Measurements from ENCODE around the gene TRMT1L.
A peak's percentile ranks its signal among the peaks of the same experiment; 100 is the strongest.

TRMT1L gene

DNA sequence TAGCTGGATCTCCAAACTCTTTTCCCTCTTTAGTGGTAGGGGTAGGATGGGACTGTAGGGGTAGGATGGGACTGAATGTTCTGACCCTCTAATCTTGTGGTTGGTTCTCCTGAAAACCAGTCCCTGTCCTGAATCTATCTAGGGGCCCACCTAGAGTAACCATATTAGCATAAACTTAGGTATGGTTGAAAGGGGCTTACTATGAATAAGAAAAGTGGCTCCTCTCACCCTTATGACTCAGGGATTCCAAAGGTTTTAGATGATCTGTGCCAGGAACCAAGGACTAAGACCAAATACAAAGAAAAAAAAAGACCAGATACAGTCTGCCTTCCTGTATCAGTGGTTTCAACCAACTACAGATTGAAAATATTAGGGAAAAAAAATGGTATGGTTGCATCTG is 82.4 kb downstream of the TRMT1L start:
- Histone ChIP-seq H3K4me3 (ENCODE audit: insufficient read depth in 1 of 2, low read depth in 1 of 2, low read length in 2 of 2) (no peak overlapping the region), H4K91ac (ENCODE audit: low read length) (no peak overlapping the region), H2BK5ac (ENCODE audit: low read depth, low read length, poor library complexity, severe bottlenecking) (no peak overlapping the region), H3K4me1 (ENCODE audit: control insufficient read depth, insufficient read depth, low read depth, low read length) (peaks cover 1% of the 10 kb centered on the region), H3K79me1 (replicated peaks; ENCODE audit: low read length, poor library complexity, severe bottlenecking) (peaks cover 11% of the 10 kb centered on the region), H3K23ac (ENCODE audit: low read length in 2 of 2) (no peak overlapping the region), H2BK12ac (ENCODE audit: low read length in 2 of 2) (no peak overlapping the region), H2BK120ac (ENCODE audit: low read depth, low read length) (no peak overlapping the region), H4K8ac (ENCODE audit: low read length) (no peak overlapping the region), H2AFZ (ENCODE audit: low read depth, low read length) (no peak overlapping the region), H3K36me3 (ENCODE audit: control insufficient read depth in 1 of 2, insufficient read depth in 2 of 2, low read depth in 1 of 2, low read length in 2 of 2) (no peaks in the 10 kb centered on the region), H3K9me3 (ENCODE audit: control insufficient read depth, low read length) (no peaks in the 10 kb centered on the region), H3K27me3 (ENCODE audit: control insufficient read depth in 1 of 2, insufficient read depth in 1 of 2, low read length in 2 of 2) (no peaks in the 10 kb centered on the region), H2AK5ac (ENCODE audit: low read length, severe bottlenecking) (no peak overlapping the region), H3K18ac (ENCODE audit: low read depth in 1 of 2, low read length in 2 of 2) (no peak overlapping the region), H3K9ac (ENCODE audit: low read length) (no peak overlapping the region), H3K4me2 (ENCODE audit: low read length, poor library complexity, severe bottlenecking) (no peak overlapping the region), H3K27ac (ENCODE audit: low read length, poor library complexity, severe bottlenecking) (no peak overlapping the region), H3K14ac (ENCODE audit: low read length in 2 of 2) (no peak overlapping the region), H2BK15ac (ENCODE audit: low read depth, poor library complexity, severe bottlenecking) (no peak overlapping the region), H3K4ac (ENCODE audit: low read depth in 1 of 2, low read length in 2 of 2) (no peak overlapping the region)
- DNase-seq, result peak; percentile 17

DNA sequence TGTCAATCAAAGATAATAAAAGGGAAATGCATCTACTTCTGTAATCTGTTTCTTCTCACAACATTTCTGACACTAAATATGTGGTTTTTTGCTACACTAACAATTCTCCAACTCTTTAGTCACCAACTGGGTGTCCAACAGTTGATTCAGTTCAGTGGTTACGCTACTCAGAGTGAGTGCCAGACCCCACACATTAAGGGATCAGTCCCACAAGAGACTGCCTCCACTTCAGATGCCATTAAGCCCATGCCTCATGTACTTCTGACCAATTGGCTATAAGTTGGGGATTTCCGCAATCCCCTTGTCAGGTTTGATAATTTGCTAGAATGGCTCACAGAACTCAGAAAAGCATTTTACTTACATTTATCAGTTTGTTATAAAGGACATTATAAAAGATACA is 83.0 kb downstream of the TRMT1L start:
- peaks cover 11% of the 10 kb centered on the region for H3K79me1 ChIP-seq (replicated peaks; ENCODE audit: low read length, poor library complexity, severe bottlenecking)
- H4K8ac ChIP-seq (ENCODE audit: low read length), result no peak overlapping the region
- H3K4me3 ChIP-seq (ENCODE audit: insufficient read depth in 1 of 2, low read depth in 1 of 2, low read length in 2 of 2), result no peak overlapping the region
- H3K23ac ChIP-seq (ENCODE audit: low read length in 2 of 2), result no peak overlapping the region
- H3K14ac ChIP-seq (ENCODE audit: low read length in 2 of 2), result no peak overlapping the region
- WGBS, result 95% methylated on average over 2 of the region's 2 CpGs
- H4K91ac ChIP-seq (ENCODE audit: low read length), result no peak overlapping the region
- H3K9me3 ChIP-seq (ENCODE audit: control insufficient read depth, low read length), result no peaks in the 10 kb centered on the region
- H3K4ac ChIP-seq (ENCODE audit: low read depth in 1 of 2, low read length in 2 of 2), result no peak overlapping the region
- no peak overlapping the region for H3K18ac ChIP-seq (ENCODE audit: low read depth in 1 of 2, low read length in 2 of 2)
- peak overlapping the region; percentile 8 for H3K27ac ChIP-seq (ENCODE audit: low read length, poor library complexity, severe bottlenecking)
- no peak overlapping the region for H2BK12ac ChIP-seq (ENCODE audit: low read length in 2 of 2)
- H2AFZ ChIP-seq (ENCODE audit: low read depth, low read length), result no peak overlapping the region
- H2BK5ac ChIP-seq (ENCODE audit: low read depth, low read length, poor library complexity, severe bottlenecking), result no peak overlapping the region
- no peak overlapping the region for H2BK120ac ChIP-seq (ENCODE audit: low read depth, low read length)
- no peak overlapping the region for H3K9ac ChIP-seq (ENCODE audit: low read length)
- no peak overlapping the region for H3K4me2 ChIP-seq (ENCODE audit: low read length, poor library complexity, severe bottlenecking)
- H3K4me1 ChIP-seq (ENCODE audit: control insufficient read depth, insufficient read depth, low read depth, low read length), result peaks cover 1% of the 10 kb centered on the region
- DNase-seq, result peak; percentile 33
- H3K27me3 ChIP-seq (ENCODE audit: control insufficient read depth in 1 of 2, insufficient read depth in 1 of 2, low read length in 2 of 2), result no peaks in the 10 kb centered on the region
- H3K36me3 ChIP-seq (ENCODE audit: control insufficient read depth in 1 of 2, insufficient read depth in 2 of 2, low read depth in 1 of 2, low read length in 2 of 2), result no peaks in the 10 kb centered on the region
- no peak overlapping the region for H2AK5ac ChIP-seq (ENCODE audit: low read length, severe bottlenecking)
- H2BK15ac ChIP-seq (ENCODE audit: low read depth, poor library complexity, severe bottlenecking), result no peak overlapping the region

DNA sequence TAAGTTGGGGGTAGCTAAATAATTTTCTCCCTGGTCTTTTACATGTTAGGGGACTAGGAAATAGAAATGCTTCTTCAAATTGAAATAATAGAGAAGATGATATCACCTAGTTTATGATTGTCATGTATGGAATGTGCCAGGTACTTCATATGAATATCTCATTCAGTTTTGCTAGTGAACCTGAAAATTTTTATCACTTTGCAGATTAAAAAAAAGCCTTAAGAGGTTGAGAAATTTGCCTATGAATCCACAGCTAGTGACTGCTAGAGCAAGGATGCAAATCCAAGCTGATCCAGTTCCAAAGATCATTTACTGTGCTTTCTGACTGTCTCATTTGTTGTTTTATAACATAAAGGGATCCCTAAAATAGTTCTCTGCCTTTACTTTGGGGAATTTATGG is 86.7 kb downstream of the TRMT1L start:
- Histone ChIP-seq H3K14ac (ENCODE audit: low read length in 2 of 2) (no peak overlapping the region), H3K36me3 (ENCODE audit: control insufficient read depth in 1 of 2, insufficient read depth in 2 of 2, low read depth in 1 of 2, low read length in 2 of 2) (no peaks in the 10 kb centered on the region), H3K23ac (ENCODE audit: low read length in 2 of 2) (no peak overlapping the region), H2BK5ac (ENCODE audit: low read depth, low read length, poor library complexity, severe bottlenecking) (no peak overlapping the region), H3K18ac (ENCODE audit: low read depth in 1 of 2, low read length in 2 of 2) (no peak overlapping the region), H3K27me3 (ENCODE audit: control insufficient read depth in 1 of 2, insufficient read depth in 1 of 2, low read length in 2 of 2) (no peaks in the 10 kb centered on the region), H3K4me1 (ENCODE audit: control insufficient read depth, insufficient read depth, low read depth, low read length) (no peaks in the 10 kb centered on the region), H4K8ac (ENCODE audit: low read length) (no peak overlapping the region), H2AFZ (ENCODE audit: low read depth, low read length) (no peak overlapping the region), H3K27ac (ENCODE audit: low read length, poor library complexity, severe bottlenecking) (no peak overlapping the region), H3K4me3 (ENCODE audit: insufficient read depth in 1 of 2, low read depth in 1 of 2, low read length in 2 of 2) (no peak overlapping the region), H3K4me2 (ENCODE audit: low read length, poor library complexity, severe bottlenecking) (no peak overlapping the region), H2BK15ac (ENCODE audit: low read depth, poor library complexity, severe bottlenecking) (no peak overlapping the region), H4K91ac (ENCODE audit: low read length) (no peak overlapping the region), H3K9me3 (ENCODE audit: control insufficient read depth, low read length) (no peaks in the 10 kb centered on the region), H3K9ac (ENCODE audit: low read length) (no peak overlapping the region), H3K4ac (ENCODE audit: low read depth in 1 of 2, low read length in 2 of 2) (no peak overlapping the region), H2AK5ac (ENCODE audit: low read length, severe bottlenecking) (no peak overlapping the region), H2BK120ac (ENCODE audit: low read depth, low read length) (no peak overlapping the region), H2BK12ac (ENCODE audit: low read length in 2 of 2) (no peak overlapping the region), H3K79me1 (replicated peaks; ENCODE audit: low read length, poor library complexity, severe bottlenecking) (peaks cover 19% of the 10 kb centered on the region)
- no peak for DNase-seq

DNA sequence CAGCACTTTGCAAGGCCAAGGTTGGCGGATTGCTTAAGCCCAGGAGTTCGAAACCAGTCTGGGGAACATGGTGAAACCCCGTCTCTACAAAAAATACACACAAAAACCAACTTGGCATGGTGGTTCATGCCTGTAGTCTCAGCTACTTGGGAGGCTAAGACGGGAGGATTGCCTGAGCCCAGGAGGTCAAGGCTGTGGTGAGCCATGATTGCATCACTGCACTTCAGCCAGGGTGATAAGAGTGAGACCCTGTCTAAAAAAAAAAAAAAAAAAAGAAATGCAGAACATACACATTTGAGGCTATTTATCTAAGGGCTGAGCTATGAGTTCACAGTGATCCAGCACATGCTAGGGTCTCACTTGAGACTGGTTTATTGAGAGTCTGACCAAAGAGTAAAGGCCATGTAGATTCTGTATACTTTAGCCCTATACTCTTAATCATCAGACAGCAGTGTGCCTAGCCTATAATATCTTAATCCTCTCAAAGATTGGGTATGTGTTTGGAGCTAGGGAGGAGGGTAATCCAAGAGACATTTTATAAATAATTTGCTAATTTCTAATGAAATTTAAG is 87.5 kb downstream of the TRMT1L start:
- no peak overlapping the region for H3K9ac ChIP-seq (ENCODE audit: low read length)
- no peak overlapping the region for H3K27ac ChIP-seq (ENCODE audit: low read length, poor library complexity, severe bottlenecking)
- H3K36me3 ChIP-seq (ENCODE audit: control insufficient read depth in 1 of 2, insufficient read depth in 2 of 2, low read depth in 1 of 2, low read length in 2 of 2), result no peaks in the 10 kb centered on the region
- no peak for DNase-seq
- H3K18ac ChIP-seq (ENCODE audit: low read depth in 1 of 2, low read length in 2 of 2), result no peak overlapping the region
- H2BK12ac ChIP-seq (ENCODE audit: low read length in 2 of 2), result no peak overlapping the region
- no peak overlapping the region for H3K4me3 ChIP-seq (ENCODE audit: insufficient read depth in 1 of 2, low read depth in 1 of 2, low read length in 2 of 2)
- no peak overlapping the region for H3K4me2 ChIP-seq (ENCODE audit: low read length, poor library complexity, severe bottlenecking)
- no peak overlapping the region for H2BK15ac ChIP-seq (ENCODE audit: low read depth, poor library complexity, severe bottlenecking)
- H3K9me3 ChIP-seq (ENCODE audit: control insufficient read depth, low read length), result no peaks in the 10 kb centered on the region
- H4K91ac ChIP-seq (ENCODE audit: low read length), result no peak overlapping the region
- no peak overlapping the region for H3K14ac ChIP-seq (ENCODE audit: low read length in 2 of 2)
- no peak overlapping the region for H4K8ac ChIP-seq (ENCODE audit: low read length)
- no peak overlapping the region for H3K23ac ChIP-seq (ENCODE audit: low read length in 2 of 2)
- no peak overlapping the region for H2AK5ac ChIP-seq (ENCODE audit: low read length, severe bottlenecking)
- H2AFZ ChIP-seq (ENCODE audit: low read depth, low read length), result no peak overlapping the region
- no peak overlapping the region for H3K4ac ChIP-seq (ENCODE audit: low read depth in 1 of 2, low read length in 2 of 2)
- H2BK5ac ChIP-seq (ENCODE audit: low read depth, low read length, poor library complexity, severe bottlenecking), result no peak overlapping the region
- 82% methylated on average over 4 of the region's 4 CpGs for WGBS
- no peaks in the 10 kb centered on the region for H3K4me1 ChIP-seq (ENCODE audit: control insufficient read depth, insufficient read depth, low read depth, low read length)
- no peaks in the 10 kb centered on the region for H3K27me3 ChIP-seq (ENCODE audit: control insufficient read depth in 1 of 2, insufficient read depth in 1 of 2, low read length in 2 of 2)
- no peak overlapping the region for H2BK120ac ChIP-seq (ENCODE audit: low read depth, low read length)
- peaks cover 21% of the 10 kb centered on the region for H3K79me1 ChIP-seq (replicated peaks; ENCODE audit: low read length, poor library complexity, severe bottlenecking)

All from mesenchymal stem cell (in vitro differentiated cells and primary cell).